OCI-LY7 (cell line): ENCODE results near the gene UGT1A3. TPM values are rescaled to one million over a fixed set of nuclear protein-coding genes. Genes with fewer than 3 reads are reported as not detected.

ENCODE experiments used
- BruUV-seq: library from RNA; stranded (reverse); fragments of 400-500 nt; replicated peaks from 2 replicates; lab custom pipeline; 2021; lab: Mats Ljungman, UMichigan
- CTCF ChIA-PET: fragments of 300-600 bp; sonication (Branson Sonifier 250); formaldehyde crosslinking; loops from one replicate; lab custom pipeline; 2022; ENCODE audit warnings: antibody characterized with exemption; ENCODE audit not compliant: unreplicated experiment; lab: Charles Lee
- POLR2A ChIA-PET: fragments of 300-600 bp; sonication (Branson Sonifier 250); formaldehyde crosslinking; loops from one replicate; lab custom pipeline; 2022; ENCODE audit warnings: antibody characterized with exemption; lab: Charles Lee
- DNase-seq: peaks from one replicate; pipeline ENCODE4 v3.0.0-alpha.2; 2015; ENCODE audit warnings: low spot score
- H2AFZ ChIP-seq: fragments of 200-600 bp; sonication (generic), shearing (Covaris generic); 2 replicates; pipeline ENCODE4 v1.6.1; 2014; ENCODE audit warnings: mild to moderate bottlenecking, antibody characterized with exemption, low read length, moderate library complexity
- H3K27ac ChIP-seq: fragments of 200-600 bp; sonication (generic); 2 replicates; pipeline ENCODE4 v1.5.1; 2014; ENCODE audit warnings: mixed run types, low read depth, mild to moderate bottlenecking, moderate library complexity, low read length, inconsistent platforms; ENCODE audit not compliant: poor library complexity, severe bottlenecking
- H3K36me3 ChIP-seq: fragments of 200-600 bp; sonication (generic); 2 replicates; pipeline ENCODE4 v1.6.1; 2014; ENCODE audit warnings: mild to moderate bottlenecking, antibody characterized with exemption, low read length, moderate library complexity, mixed read lengths; ENCODE audit not compliant: insufficient read depth
- H3K4me1 ChIP-seq: fragments of 200-600 bp; sonication (generic); 2 replicates; pipeline ENCODE4 v1.5.1; 2014; ENCODE audit warnings: mild to moderate bottlenecking, low read length; ENCODE audit not compliant: insufficient read depth, poor library complexity, severe bottlenecking
- H3K4me2 ChIP-seq: fragments of 200-600 bp; sonication (generic); 2 replicates; pipeline ENCODE4 v1.6.1; 2014; ENCODE audit warnings: mild to moderate bottlenecking, low read length
- H3K4me3 ChIP-seq: fragments of 200-600 bp; sonication (generic); 2 replicates; pipeline ENCODE4 v1.5.1; 2014; ENCODE audit warnings: mild to moderate bottlenecking, low read depth, low read length; ENCODE audit not compliant: poor library complexity, severe bottlenecking
- H3K79me2 ChIP-seq: fragments of 200-600 bp; sonication (generic); 2 replicates; pipeline ENCODE4 v1.6.1; 2016; ENCODE audit warnings: low read depth, mild to moderate bottlenecking, low read length, moderate library complexity, mixed read lengths; ENCODE audit not compliant: insufficient read depth
- H3K9me2 ChIP-seq: fragments of 200-600 bp; sonication (generic); 2 replicates; pipeline ENCODE4 v1.6.1; 2016; ENCODE audit warnings: mild to moderate bottlenecking, low read length, mixed read lengths; ENCODE audit not compliant: insufficient read depth
- H3K9me3 ChIP-seq: fragments of 200-600 bp; sonication (generic); 2 replicates; pipeline ENCODE4 v1.6.1; 2014; ENCODE audit warnings: mild to moderate bottlenecking, mixed run types, low read length, mixed read lengths
- H4K20me1 ChIP-seq: fragments of 200-600 bp; sonication (generic); 2 replicates; pipeline ENCODE4 v1.6.1; 2014; ENCODE audit warnings: mild to moderate bottlenecking, antibody characterized with exemption, low read length, moderate library complexity, mixed read lengths; ENCODE audit not compliant: insufficient read depth
- EZH2phosphoT487 ChIP-seq: fragments of 200-600 bp; sonication (generic); IDR thresholded peaks from 2 replicates; pipeline ENCODE4 v1.6.1; 2018; ENCODE audit warnings: low read depth, borderline replicate concordance, mild to moderate bottlenecking, mixed run types, antibody characterized with exemption, low read length, moderate library complexity, mixed read lengths
- intact Hi-C: fragments of 100-400 bp; cut with micrococcal nuclease; formaldehyde crosslinking; loops from one replicate; pipeline ENCODE4 v1.10.0; 2022; ENCODE audit not compliant: unreplicated experiment
- total RNA-seq, 2 experiments: library from RNA; depleted of rRNA in 1 of 2; stranded (reverse); fragments of >200 nt in 1 of 2; shearing (Covaris generic) in 1 of 2; gene quantifications; 2 replicates each; pipeline ENCODE4 v1.2.3, GENCODE V29; 2014 to 2022
- TF ChIP-seq, protein P1 (sequence below): fragments of 200-600 bp; sonication (generic); conservative IDR thresholded peaks from 2 replicates; pipeline ENCODE4 v1.5.1; 2014; ENCODE audit warnings: mild to moderate bottlenecking, antibody characterized with exemption, low read length, moderate library complexity, mixed read lengths

UGT1A3 gene
- total RNA-seq, 2 experiments from 2014 or later = not detected

DNA sequence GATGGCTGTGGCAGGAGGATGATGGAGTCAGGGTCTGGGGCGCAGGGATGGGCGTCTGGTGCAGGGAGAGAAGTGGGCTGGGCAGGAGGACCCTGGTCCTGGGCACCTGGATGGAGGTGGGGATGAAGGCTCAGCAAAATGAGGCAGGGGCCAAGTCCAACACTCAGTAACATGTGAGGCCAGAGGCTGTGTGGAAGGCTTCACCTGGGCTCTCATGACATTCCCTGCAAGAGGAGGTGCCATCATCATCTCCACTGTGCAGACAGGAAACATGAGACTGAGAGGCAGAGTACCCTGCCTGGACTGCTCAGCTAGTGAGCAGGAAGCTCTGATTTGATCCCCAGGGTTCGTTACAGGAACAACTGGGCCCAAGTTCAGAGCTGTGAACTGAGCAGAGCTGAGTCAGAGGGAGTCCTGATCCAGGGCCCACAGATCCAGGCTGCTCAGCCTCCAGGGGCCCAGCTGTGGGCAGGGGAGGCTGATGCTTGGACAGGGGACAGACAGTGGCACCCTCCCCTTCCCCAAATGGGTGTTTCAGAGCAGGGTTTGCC is 88.6 kb downstream of the UGT1A3 start:
- BruUV-seq = no TSS peak
- Histone ChIP-seq H3K27ac (no peak overlapping the region), H3K36me3 (no peaks in the 10 kb centered on the region), H3K9me3 (no peaks in the 10 kb centered on the region), H2AFZ (no peak overlapping the region), H3K4me1 (no peaks in the 10 kb centered on the region), H3K4me2 (no peak overlapping the region), H3K79me2 (no peaks in the 10 kb centered on the region), H3K4me3 (no peak overlapping the region), H3K9me2 (no peaks in the 10 kb centered on the region), H4K20me1 (no peaks in the 10 kb centered on the region)
- CTCF ChIA-PET = interaction anchor here (1.0 kb wide), 1 partner anchor 47 kb away, joined by 3 read pairs; no protein-coding TSS in a partner anchor
- intact Hi-C loops = no loop called here
- POLR2A ChIA-PET = no interaction called here
- DNase-seq = no peak
- no peak for TF ChIP-seq EZH2phosphoT487
- TF ChIP-seq, protein P1, sequence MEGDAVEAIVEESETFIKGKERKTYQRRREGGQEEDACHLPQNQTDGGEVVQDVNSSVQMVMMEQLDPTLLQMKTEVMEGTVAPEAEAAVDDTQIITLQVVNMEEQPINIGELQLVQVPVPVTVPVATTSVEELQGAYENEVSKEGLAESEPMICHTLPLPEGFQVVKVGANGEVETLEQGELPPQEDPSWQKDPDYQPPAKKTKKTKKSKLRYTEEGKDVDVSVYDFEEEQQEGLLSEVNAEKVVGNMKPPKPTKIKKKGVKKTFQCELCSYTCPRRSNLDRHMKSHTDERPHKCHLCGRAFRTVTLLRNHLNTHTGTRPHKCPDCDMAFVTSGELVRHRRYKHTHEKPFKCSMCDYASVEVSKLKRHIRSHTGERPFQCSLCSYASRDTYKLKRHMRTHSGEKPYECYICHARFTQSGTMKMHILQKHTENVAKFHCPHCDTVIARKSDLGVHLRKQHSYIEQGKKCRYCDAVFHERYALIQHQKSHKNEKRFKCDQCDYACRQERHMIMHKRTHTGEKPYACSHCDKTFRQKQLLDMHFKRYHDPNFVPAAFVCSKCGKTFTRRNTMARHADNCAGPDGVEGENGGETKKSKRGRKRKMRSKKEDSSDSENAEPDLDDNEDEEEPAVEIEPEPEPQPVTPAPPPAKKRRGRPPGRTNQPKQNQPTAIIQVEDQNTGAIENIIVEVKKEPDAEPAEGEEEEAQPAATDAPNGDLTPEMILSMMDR = no peak

DNA sequence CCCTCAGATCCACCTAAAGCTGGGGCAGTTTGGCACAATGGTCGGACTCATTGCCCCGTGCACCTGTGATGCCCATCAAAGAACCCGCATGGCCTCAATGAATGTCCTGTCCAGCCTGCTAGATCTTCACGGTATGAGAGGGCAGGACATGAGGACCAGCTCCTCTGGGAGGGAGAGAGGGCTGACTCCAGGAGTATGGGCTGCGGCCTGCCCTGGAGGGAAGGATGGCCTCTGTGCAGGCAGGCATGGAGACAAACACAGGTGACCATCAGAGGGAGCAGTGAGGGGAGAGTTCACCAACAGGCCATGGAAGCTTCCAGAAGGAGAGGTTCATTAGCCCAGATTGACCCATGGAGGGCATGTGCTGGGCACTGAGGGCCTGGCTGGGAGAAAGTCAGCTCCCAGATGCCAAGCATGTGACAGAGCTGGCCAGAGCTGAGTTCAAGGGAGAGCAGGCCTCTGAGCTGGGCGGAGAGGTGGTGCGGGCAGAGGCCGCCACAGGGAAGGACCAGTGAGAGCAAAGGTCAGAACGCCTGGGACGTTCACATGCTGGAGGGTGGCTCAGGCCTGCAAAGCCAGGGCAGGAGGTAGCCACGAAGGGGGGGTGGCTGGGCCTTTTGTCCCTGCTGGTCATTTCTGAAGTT is 89.3 kb downstream of the UGT1A3 start:
- POLR2A ChIA-PET = no interaction called here
- H3K4me2 ChIP-seq = no peak overlapping the region
- H3K4me3 ChIP-seq = no peak overlapping the region
- no peaks in the 10 kb centered on the region for H3K4me1 ChIP-seq
- H3K36me3 ChIP-seq = no peaks in the 10 kb centered on the region
- no TSS peak for BruUV-seq
- CTCF ChIA-PET = no interaction called here
- no peaks in the 10 kb centered on the region for H3K79me2 ChIP-seq
- DNase-seq = no peak
- intact Hi-C loops = no loop called here
- no peak overlapping the region for H3K27ac ChIP-seq
- TF ChIP-seq, protein P1 = no peak
- TF ChIP-seq EZH2phosphoT487 = no peak
- no peaks in the 10 kb centered on the region for H3K9me3 ChIP-seq
- no peaks in the 10 kb centered on the region for H3K9me2 ChIP-seq
- no peak overlapping the region for H2AFZ ChIP-seq
- no peaks in the 10 kb centered on the region for H4K20me1 ChIP-seq
